Measurements from ENCODE around the gene NME4. TPM values are rescaled to one million over a fixed set of nuclear protein-coding genes. Genes with fewer than 3 reads are reported as not detected.

Gene NME4
- total RNA-seq, 2 experiments from 2014 or later = 25.0 TPM

DNA sequence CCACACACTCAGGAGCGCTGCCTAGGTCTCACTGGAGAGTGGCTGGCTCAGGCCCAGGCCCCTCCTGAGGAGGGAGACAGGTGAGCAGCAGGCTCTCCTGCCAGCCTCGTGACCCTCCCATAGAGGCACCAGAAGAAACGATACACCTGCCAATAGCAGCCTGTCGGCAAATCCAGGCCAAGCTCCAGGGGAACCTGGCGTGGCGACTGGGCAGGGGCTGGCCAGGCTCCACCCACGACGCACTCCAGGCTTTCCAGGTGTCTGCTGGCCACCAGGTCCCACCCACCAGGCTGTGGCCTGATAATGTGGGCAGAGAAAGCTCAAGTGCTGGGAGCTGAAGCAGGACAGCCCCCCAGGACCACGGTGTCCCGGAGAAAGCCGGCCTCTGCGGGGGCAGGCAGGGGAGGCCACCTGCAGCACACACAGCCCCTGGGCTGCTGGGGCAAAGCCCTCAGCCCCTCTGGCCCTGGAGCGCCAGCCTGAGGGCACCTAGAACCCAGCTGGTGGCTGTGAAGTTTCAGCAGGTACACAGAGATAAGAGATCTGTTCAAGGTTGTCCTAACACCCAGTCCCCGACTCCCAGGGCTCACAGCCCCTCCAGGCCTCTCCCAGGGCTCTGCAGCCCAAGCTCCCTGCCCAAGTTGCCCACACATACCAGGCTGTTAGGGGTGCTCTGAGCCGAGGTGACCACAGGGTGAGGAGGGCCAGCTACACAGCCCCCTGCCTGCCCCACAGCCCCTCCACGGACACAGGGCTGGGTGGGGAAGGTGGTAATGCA is 17.6 kb upstream of the NME4 start:
- no peaks in the 10 kb centered on the region for H3K9me2 ChIP-seq (ENCODE audit: insufficient read depth, low read length)
- H3K79me2 ChIP-seq (ENCODE audit: insufficient read depth, low read depth, low read length) = no peaks in the 10 kb centered on the region
- ChIA-PET POLR2A (no interaction called here), CTCF (ENCODE audit: unreplicated experiment) (no interaction called here)
- peaks cover 9% of the 10 kb centered on the region for H3K4me1 ChIP-seq (ENCODE audit: insufficient read depth, low read length, poor library complexity, severe bottlenecking)
- H3K4me2 ChIP-seq (ENCODE audit: low read length) = no peak overlapping the region
- H2AFZ ChIP-seq (ENCODE audit: low read length) = no peak overlapping the region
- TF ChIP-seq CTCF (conservative IDR thresholded peaks at IDR 0.05; ENCODE audit: low read length) (no peak), EZH2phosphoT487 (IDR thresholded peaks at IDR 0.05; ENCODE audit: borderline replicate concordance, low read depth, low read length) (no peak)
- DNase-seq (ENCODE audit: low spot score) = no peak
- H3K36me3 ChIP-seq (ENCODE audit: insufficient read depth, low read length) = peaks cover 22% of the 10 kb centered on the region; the same call in 1 of the 2 replicates
- no peaks in the 10 kb centered on the region for H4K20me1 ChIP-seq (ENCODE audit: insufficient read depth, low read length)
- BruUV-seq (replicated peaks) = no TSS peak
- no peak overlapping the region for H3K4me3 ChIP-seq (ENCODE audit: low read depth, low read length, poor library complexity, severe bottlenecking)
- intact Hi-C loops (cut with micrococcal nuclease; ENCODE audit: unreplicated experiment) = no loop called here
- H3K9me3 ChIP-seq (ENCODE audit: low read length) = no peaks in the 10 kb centered on the region
- H3K27ac ChIP-seq (ENCODE audit: low read depth, low read length, poor library complexity, severe bottlenecking) = no peak overlapping the region

DNA sequence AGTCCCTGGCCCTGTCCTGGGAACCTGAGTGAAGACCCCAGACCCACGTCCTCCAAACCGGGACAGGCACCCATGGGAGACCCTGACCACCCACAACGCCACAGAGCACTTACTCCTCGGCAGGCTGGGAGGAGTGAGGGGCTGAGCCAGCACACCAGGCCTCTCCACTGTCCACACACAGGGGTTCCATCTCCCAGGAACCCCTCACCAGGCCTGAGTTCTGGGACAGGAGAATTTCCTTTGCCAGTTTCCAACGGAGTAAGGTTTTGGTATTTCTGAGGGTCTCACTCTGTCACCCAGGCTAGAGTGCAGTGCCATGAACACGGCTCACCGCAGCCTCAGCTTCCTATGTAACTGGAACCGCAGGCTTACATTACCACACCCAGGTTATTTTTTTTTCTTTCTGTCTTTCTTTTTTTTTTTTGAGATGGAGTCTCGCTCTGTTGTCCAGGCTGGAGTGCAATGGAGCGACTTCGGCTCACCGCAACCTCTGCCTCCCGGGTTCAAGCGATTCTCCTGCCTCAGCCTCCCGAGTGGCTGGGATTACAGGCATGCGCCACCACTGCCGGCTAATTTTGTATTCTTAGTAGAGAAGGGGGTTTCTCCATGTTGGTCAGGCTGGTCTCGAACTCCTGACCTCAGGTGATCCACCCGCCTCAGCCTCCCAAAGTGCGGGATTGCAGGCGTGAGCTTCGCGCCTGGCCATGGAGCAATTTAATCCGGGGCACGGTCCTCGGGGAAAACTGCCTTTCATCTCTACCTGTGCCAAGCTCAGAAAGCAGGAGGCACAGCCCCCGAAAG is 16.8 kb upstream of the NME4 start:
- H4K20me1 ChIP-seq (ENCODE audit: insufficient read depth, low read length) = no peaks in the 10 kb centered on the region
- CTCF ChIA-PET (ENCODE audit: unreplicated experiment) = no interaction called here
- POLR2A ChIA-PET = interaction anchor here (0.6 kb wide), 1 partner anchor 20 kb away, joined by 3 read pairs; no protein-coding TSS in a partner anchor
- H2AFZ ChIP-seq (ENCODE audit: low read length) = no peak overlapping the region
- H3K9me3 ChIP-seq (ENCODE audit: low read length) = no peaks in the 10 kb centered on the region
- H3K4me2 ChIP-seq (ENCODE audit: low read length) = peak overlapping the region; percentile 82
- intact Hi-C loops (cut with micrococcal nuclease; ENCODE audit: unreplicated experiment) = loop anchor here (5.0 kb wide), 1 partner anchor 187 kb away; the partner anchor contains the start of genes NHLRC4 and PIGQ
- peaks cover 15% of the 10 kb centered on the region; the same call in 1 of the 2 replicates for H3K36me3 ChIP-seq (ENCODE audit: insufficient read depth, low read length)
- no peak for DNase-seq (ENCODE audit: low spot score)
- H3K4me1 ChIP-seq (ENCODE audit: insufficient read depth, low read length, poor library complexity, severe bottlenecking) = peaks cover 13% of the 10 kb centered on the region
- no peak for TF ChIP-seq CTCF (conservative IDR thresholded peaks at IDR 0.05; ENCODE audit: low read length)
- TF ChIP-seq EZH2phosphoT487 (IDR thresholded peaks at IDR 0.05; ENCODE audit: borderline replicate concordance, low read depth, low read length) = no peak
- no peaks in the 10 kb centered on the region for H3K79me2 ChIP-seq (ENCODE audit: insufficient read depth, low read depth, low read length)
- no TSS peak for BruUV-seq (replicated peaks)
- no peaks in the 10 kb centered on the region for H3K9me2 ChIP-seq (ENCODE audit: insufficient read depth, low read length)
- no peak overlapping the region for H3K4me3 ChIP-seq (ENCODE audit: low read depth, low read length, poor library complexity, severe bottlenecking)
- H3K27ac ChIP-seq (ENCODE audit: low read depth, low read length, poor library complexity, severe bottlenecking) = no peak overlapping the region

Measured in OCI-LY7 (cell line).